Measurements from ENCODE around the gene BARD1. TPM values are rescaled to one million over a fixed set of nuclear protein-coding genes. Genes with fewer than 3 reads are reported as not detected.
"Not testable (repeated sequence)": the region's sequence is repeated elsewhere in the genome, so short reads cannot be mapped to it uniquely, and the experiment has no call there.

Gene BARD1
- total RNA-seq, 6 experiments from 2014 or later: 9.7 to 21.2 (median 15.1) TPM

- TF ChIP-seq, protein P1, sequence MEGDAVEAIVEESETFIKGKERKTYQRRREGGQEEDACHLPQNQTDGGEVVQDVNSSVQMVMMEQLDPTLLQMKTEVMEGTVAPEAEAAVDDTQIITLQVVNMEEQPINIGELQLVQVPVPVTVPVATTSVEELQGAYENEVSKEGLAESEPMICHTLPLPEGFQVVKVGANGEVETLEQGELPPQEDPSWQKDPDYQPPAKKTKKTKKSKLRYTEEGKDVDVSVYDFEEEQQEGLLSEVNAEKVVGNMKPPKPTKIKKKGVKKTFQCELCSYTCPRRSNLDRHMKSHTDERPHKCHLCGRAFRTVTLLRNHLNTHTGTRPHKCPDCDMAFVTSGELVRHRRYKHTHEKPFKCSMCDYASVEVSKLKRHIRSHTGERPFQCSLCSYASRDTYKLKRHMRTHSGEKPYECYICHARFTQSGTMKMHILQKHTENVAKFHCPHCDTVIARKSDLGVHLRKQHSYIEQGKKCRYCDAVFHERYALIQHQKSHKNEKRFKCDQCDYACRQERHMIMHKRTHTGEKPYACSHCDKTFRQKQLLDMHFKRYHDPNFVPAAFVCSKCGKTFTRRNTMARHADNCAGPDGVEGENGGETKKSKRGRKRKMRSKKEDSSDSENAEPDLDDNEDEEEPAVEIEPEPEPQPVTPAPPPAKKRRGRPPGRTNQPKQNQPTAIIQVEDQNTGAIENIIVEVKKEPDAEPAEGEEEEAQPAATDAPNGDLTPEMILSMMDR (IDR thresholded peaks at IDR 0.05): no peak
- Mint-ChIP-seq H3K27ac (no peak overlapping the region), H3K27me3 (ENCODE audit: insufficient read depth) (no peaks in the 10 kb centered on the region; the same call in 1 of the 2 replicates), H3K36me3 (ENCODE audit: low read depth) (peaks cover 30% of the 10 kb centered on the region), H3K4me3 (no peak overlapping the region), H3K4me1 (ENCODE audit: low read depth) (no peaks in the 10 kb centered on the region), H3K9me3 (peaks cover 4% of the 10 kb centered on the region; the same call in 1 of the 2 replicates)
- DNase-seq: no peak
Measured at GRCh38 chr2:214724741-214725140, 84.7 kb downstream of the BARD1 start.

DNA sequence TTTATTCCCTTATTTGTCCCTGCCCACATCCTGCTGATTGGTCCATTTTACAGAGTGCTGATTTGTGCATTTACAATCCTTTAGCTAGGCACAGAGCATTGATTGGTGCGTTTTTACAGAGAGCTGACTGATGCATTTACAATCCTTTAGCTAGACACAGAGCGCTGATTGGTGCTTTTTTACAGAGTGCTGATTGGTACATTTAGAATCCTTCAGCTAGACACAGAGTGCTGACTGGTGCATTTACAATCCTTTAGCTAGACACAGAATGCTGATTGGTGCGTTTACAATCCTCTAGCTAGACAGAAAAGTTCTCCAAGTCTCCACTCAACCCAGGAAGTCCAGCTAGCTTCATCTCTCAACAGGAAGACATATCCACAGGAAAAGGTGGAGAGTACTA lies 91.6 kb downstream of the BARD1 start:
- H3K27me3 Mint-ChIP-seq (ENCODE audit: insufficient read depth); H3K27ac Mint-ChIP-seq; H3K4me3 Mint-ChIP-seq; H3K4me1 Mint-ChIP-seq (ENCODE audit: low read depth); H3K9me3 Mint-ChIP-seq; DNase-seq: not testable (repeated sequence)
- peaks cover 31% of the 10 kb centered on the region for H3K36me3 Mint-ChIP-seq (ENCODE audit: low read depth)

GRCh38 chr2:214716811-214717560 lies 92.5 kb downstream of the BARD1 start:
- H3K4me1 Mint-ChIP-seq (ENCODE audit: low read depth): no peaks in the 10 kb centered on the region
- no peak overlapping the region for H3K27ac Mint-ChIP-seq
- no peak for DNase-seq
- no peak overlapping the region for H3K4me3 Mint-ChIP-seq
- TF ChIP-seq, protein P1 (IDR thresholded peaks at IDR 0.05): no peak
- H3K9me3 Mint-ChIP-seq: peaks cover 4% of the 10 kb centered on the region; the same call in 1 of the 2 replicates
- H3K27me3 Mint-ChIP-seq (ENCODE audit: insufficient read depth): peaks cover 4% of the 10 kb centered on the region; the same call in 1 of the 2 replicates
- H3K36me3 Mint-ChIP-seq (ENCODE audit: low read depth): peaks cover 30% of the 10 kb centered on the region

GRCh38 chr2:214715025-214715424 lies 94.5 kb downstream of the BARD1 start:
- peaks cover 17% of the 10 kb centered on the region for H3K36me3 Mint-ChIP-seq (ENCODE audit: low read depth)
- no peaks in the 10 kb centered on the region for H3K9me3 Mint-ChIP-seq
- H3K27ac Mint-ChIP-seq: no peak overlapping the region
- TF ChIP-seq, protein P1 (IDR thresholded peaks at IDR 0.05): no peak
- DNase-seq: no peak
- H3K4me3 Mint-ChIP-seq: no peak overlapping the region
- no peaks in the 10 kb centered on the region for H3K4me1 Mint-ChIP-seq (ENCODE audit: low read depth)
- peaks cover 4% of the 10 kb centered on the region; the same call in 1 of the 2 replicates for H3K27me3 Mint-ChIP-seq (ENCODE audit: insufficient read depth)

GRCh38 chr2:214713080-214713830 lies 96.2 kb downstream of the BARD1 start:
- no peaks in the 10 kb centered on the region for H3K4me1 Mint-ChIP-seq (ENCODE audit: low read depth)
- TF ChIP-seq, protein P1 (IDR thresholded peaks at IDR 0.05): no peak

DNA sequence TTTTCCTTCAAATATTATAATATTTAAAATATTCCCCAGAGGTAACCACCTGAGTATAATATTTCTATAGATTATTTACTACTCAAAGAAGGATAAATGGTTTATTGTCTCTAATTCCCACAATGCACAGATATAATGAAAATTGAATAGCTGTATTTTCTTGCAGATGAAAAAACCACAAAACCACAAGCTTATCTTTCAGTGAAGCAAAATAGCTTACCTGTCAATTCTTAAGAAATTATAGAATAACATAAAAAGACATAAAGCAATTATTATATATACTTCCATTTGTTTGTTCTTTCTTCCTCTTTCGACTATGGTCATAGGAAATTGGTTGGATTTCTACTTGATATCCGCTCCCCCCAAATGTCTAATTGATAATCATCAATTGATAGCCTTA lies 98.8 kb downstream of the BARD1 start:
- Mint-ChIP-seq H3K9me3 (no peaks in the 10 kb centered on the region), H3K4me3 (no peak overlapping the region), H3K27me3 (ENCODE audit: insufficient read depth) (peaks cover 2% of the 10 kb centered on the region; the same call in 1 of the 2 replicates), H3K27ac (no peak overlapping the region), H3K4me1 (ENCODE audit: low read depth) (no peaks in the 10 kb centered on the region), H3K36me3 (ENCODE audit: low read depth) (no peaks in the 10 kb centered on the region)
- TF ChIP-seq, protein P1 (IDR thresholded peaks at IDR 0.05): no peak
- DNase-seq: no peak

More at GRCh38 chr2:214713080-214713830, 96.2 kb downstream of the BARD1 start:
- no peaks in the 10 kb centered on the region for H3K9me3 Mint-ChIP-seq
- H3K27ac Mint-ChIP-seq: no peak overlapping the region
- peaks cover 13% of the 10 kb centered on the region for H3K36me3 Mint-ChIP-seq (ENCODE audit: low read depth)
- DNase-seq: no peak
- H3K27me3 Mint-ChIP-seq (ENCODE audit: insufficient read depth): peaks cover 4% of the 10 kb centered on the region; the same call in 1 of the 2 replicates
- no peak overlapping the region for H3K4me3 Mint-ChIP-seq

Measured in HFFc6 (cell line).